ENCODE results near the gene MPZL3.

The MPZL3 gene

GRCh38 chr11:118217575-118217974 is 34.6 kb downstream of the MPZL3 start:
- H3K27ac Mint-ChIP-seq, result peak overlapping the region; percentile 94
- H3K27me3 Mint-ChIP-seq (ENCODE audit: low read depth), result no peaks in the 10 kb centered on the region
- peak; percentile 42 for DNase-seq (ENCODE audit: low spot score)
- H3K9me3 Mint-ChIP-seq, result no peaks in the 10 kb centered on the region
- H3K36me3 Mint-ChIP-seq (ENCODE audit: low read depth), result peaks cover 37% of the 10 kb centered on the region
- peaks cover 95% of the 10 kb centered on the region for H3K4me1 Mint-ChIP-seq (ENCODE audit: low read depth)
- H3K4me3 Mint-ChIP-seq, result peak overlapping the region; percentile 78

- peak; percentile 74 for DNase-seq (ENCODE audit: low spot score)
- Mint-ChIP-seq H3K36me3 (ENCODE audit: low read depth) (peaks cover 40% of the 10 kb centered on the region), H3K4me3 (peak overlapping the region; percentile 78), H3K9me3 (no peaks in the 10 kb centered on the region), H3K27me3 (ENCODE audit: low read depth) (no peaks in the 10 kb centered on the region), H3K27ac (peak overlapping the region; percentile 94), H3K4me1 (ENCODE audit: low read depth) (peaks cover 95% of the 10 kb centered on the region)
Measured at GRCh38 chr11:118216621-118217481, 35.3 kb downstream of the MPZL3 start.

- H3K9me3 Mint-ChIP-seq, result no peaks in the 10 kb centered on the region
- H3K36me3 Mint-ChIP-seq (ENCODE audit: low read depth), result peaks cover 49% of the 10 kb centered on the region
- peak overlapping the region; percentile 94 for H3K27ac Mint-ChIP-seq
- H3K27me3 Mint-ChIP-seq (ENCODE audit: low read depth), result no peaks in the 10 kb centered on the region
- DNase-seq (ENCODE audit: low spot score), result no peak
- H3K4me1 Mint-ChIP-seq (ENCODE audit: low read depth), result peaks cover 91% of the 10 kb centered on the region
- peak overlapping the region; percentile 78 for H3K4me3 Mint-ChIP-seq
Measured at GRCh38 chr11:118215765-118216164, 36.4 kb downstream of the MPZL3 start.

- H3K4me1 Mint-ChIP-seq (ENCODE audit: low read depth), result peaks cover 92% of the 10 kb centered on the region
- H3K4me3 Mint-ChIP-seq, result peak overlapping the region; percentile 78
- peak overlapping the region; percentile 94 for H3K27ac Mint-ChIP-seq
- no peaks in the 10 kb centered on the region for H3K9me3 Mint-ChIP-seq
- H3K27me3 Mint-ChIP-seq (ENCODE audit: low read depth), result no peaks in the 10 kb centered on the region
- peaks cover 53% of the 10 kb centered on the region for H3K36me3 Mint-ChIP-seq (ENCODE audit: low read depth)
- no peak for DNase-seq (ENCODE audit: low spot score)
Measured at GRCh38 chr11:118215262-118215661, 36.9 kb downstream of the MPZL3 start.

GRCh38 chr11:118214210-118214914 is 37.8 kb downstream of the MPZL3 start:
- DNase-seq (ENCODE audit: low spot score), result no peak
- peaks cover 51% of the 10 kb centered on the region for H3K36me3 Mint-ChIP-seq (ENCODE audit: low read depth)

GRCh38 chr11:118213781-118214180 is 38.4 kb downstream of the MPZL3 start:
- Mint-ChIP-seq H3K9me3 (no peaks in the 10 kb centered on the region), H3K36me3 (ENCODE audit: low read depth) (peaks cover 51% of the 10 kb centered on the region), H3K4me3 (peak overlapping the region; percentile 78), H3K4me1 (ENCODE audit: low read depth) (peaks cover 86% of the 10 kb centered on the region), H3K27me3 (ENCODE audit: low read depth) (no peaks in the 10 kb centered on the region), H3K27ac (peak overlapping the region; percentile 94)
- no peak for DNase-seq (ENCODE audit: low spot score)

More at GRCh38 chr11:118214210-118214914, 37.8 kb downstream of the MPZL3 start:
- H3K4me1 Mint-ChIP-seq (ENCODE audit: low read depth), result peaks cover 86% of the 10 kb centered on the region
- no peaks in the 10 kb centered on the region for H3K27me3 Mint-ChIP-seq (ENCODE audit: low read depth)
- no peaks in the 10 kb centered on the region for H3K9me3 Mint-ChIP-seq
- peak overlapping the region; percentile 94 for H3K27ac Mint-ChIP-seq
- peak overlapping the region; percentile 78 for H3K4me3 Mint-ChIP-seq

- Mint-ChIP-seq H3K4me1 (ENCODE audit: low read depth) (peaks cover 82% of the 10 kb centered on the region), H3K36me3 (ENCODE audit: low read depth) (peaks cover 52% of the 10 kb centered on the region), H3K4me3 (peak overlapping the region; percentile 78), H3K9me3 (no peaks in the 10 kb centered on the region), H3K27ac (peak overlapping the region; percentile 94), H3K27me3 (ENCODE audit: low read depth) (no peaks in the 10 kb centered on the region)
- no peak for DNase-seq (ENCODE audit: low spot score)
Measured at GRCh38 chr11:118213201-118213600, 39.0 kb downstream of the MPZL3 start.

- no peaks in the 10 kb centered on the region for H3K9me3 Mint-ChIP-seq
- peak overlapping the region; percentile 78 for H3K4me3 Mint-ChIP-seq
- H3K27me3 Mint-ChIP-seq (ENCODE audit: low read depth), result no peaks in the 10 kb centered on the region
- H3K27ac Mint-ChIP-seq, result peak overlapping the region; percentile 94
- H3K36me3 Mint-ChIP-seq (ENCODE audit: low read depth), result peaks cover 55% of the 10 kb centered on the region
- peaks cover 82% of the 10 kb centered on the region for H3K4me1 Mint-ChIP-seq (ENCODE audit: low read depth)
- DNase-seq (ENCODE audit: low spot score), result no peak
Measured at GRCh38 chr11:118212781-118213191, 39.4 kb downstream of the MPZL3 start.

- no peak overlapping the region for H3K4me3 Mint-ChIP-seq
- no peaks in the 10 kb centered on the region for H3K9me3 Mint-ChIP-seq
- H3K27me3 Mint-ChIP-seq (ENCODE audit: low read depth), result no peaks in the 10 kb centered on the region
- peak overlapping the region; percentile 94 for H3K27ac Mint-ChIP-seq
- peaks cover 79% of the 10 kb centered on the region for H3K4me1 Mint-ChIP-seq (ENCODE audit: low read depth)
- DNase-seq (ENCODE audit: low spot score), result no peak
- H3K36me3 Mint-ChIP-seq (ENCODE audit: low read depth), result peaks cover 58% of the 10 kb centered on the region
Measured at GRCh38 chr11:118212131-118212725, 39.9 kb downstream of the MPZL3 start.

GRCh38 chr11:118211006-118211405 is 41.2 kb downstream of the MPZL3 start:
- Mint-ChIP-seq H3K4me1 (ENCODE audit: low read depth) (peaks cover 80% of the 10 kb centered on the region), H3K9me3 (peaks cover 3% of the 10 kb centered on the region), H3K27me3 (ENCODE audit: low read depth) (no peaks in the 10 kb centered on the region), H3K4me3 (no peak overlapping the region), H3K27ac (no peak overlapping the region), H3K36me3 (ENCODE audit: low read depth) (peaks cover 64% of the 10 kb centered on the region)
- no peak for DNase-seq (ENCODE audit: low spot score)

GRCh38 chr11:118210323-118210722 is 41.8 kb downstream of the MPZL3 start:
- no peak for DNase-seq (ENCODE audit: low spot score)
- H3K4me1 Mint-ChIP-seq (ENCODE audit: low read depth), result peaks cover 81% of the 10 kb centered on the region
- peaks cover 3% of the 10 kb centered on the region for H3K9me3 Mint-ChIP-seq
- H3K27ac Mint-ChIP-seq, result peak overlapping the region; percentile 24
- H3K36me3 Mint-ChIP-seq (ENCODE audit: low read depth), result peaks cover 64% of the 10 kb centered on the region
- no peaks in the 10 kb centered on the region for H3K27me3 Mint-ChIP-seq (ENCODE audit: low read depth)
- no peak overlapping the region for H3K4me3 Mint-ChIP-seq

- no peak for DNase-seq (ENCODE audit: low spot score)
- no peak overlapping the region for H3K4me3 Mint-ChIP-seq
- H3K27ac Mint-ChIP-seq, result peak overlapping the region; percentile 65
- H3K4me1 Mint-ChIP-seq (ENCODE audit: low read depth), result peaks cover 71% of the 10 kb centered on the region
- H3K36me3 Mint-ChIP-seq (ENCODE audit: low read depth), result peaks cover 61% of the 10 kb centered on the region
- peaks cover 3% of the 10 kb centered on the region for H3K9me3 Mint-ChIP-seq
- no peaks in the 10 kb centered on the region for H3K27me3 Mint-ChIP-seq (ENCODE audit: low read depth)
Measured at GRCh38 chr11:118209033-118209432, 43.1 kb downstream of the MPZL3 start.

- peak overlapping the region; percentile 73 for H3K4me3 Mint-ChIP-seq
- H3K9me3 Mint-ChIP-seq, result peaks cover 3% of the 10 kb centered on the region
- peaks cover 51% of the 10 kb centered on the region for H3K4me1 Mint-ChIP-seq (ENCODE audit: low read depth)
- H3K27me3 Mint-ChIP-seq (ENCODE audit: low read depth), result no peaks in the 10 kb centered on the region
- peaks cover 43% of the 10 kb centered on the region for H3K36me3 Mint-ChIP-seq (ENCODE audit: low read depth)
- H3K27ac Mint-ChIP-seq, result peak overlapping the region; percentile 94
- DNase-seq (ENCODE audit: low spot score), result no peak
Measured at GRCh38 chr11:118207079-118207478, 45.1 kb downstream of the MPZL3 start.

Data from T-helper 2 cell treated with Interferon-gamma antibody and Interleukin-4, amounts not matched to agents 5 μg/mL and 100 μg/mL, for 36 hours (primary cell).